ENCODE measurements around the gene CBLC. TPM values are rescaled to one million over a fixed set of nuclear protein-coding genes. Genes with fewer than 3 reads are reported as not detected.

CBLC gene
- total RNA-seq, 2 experiments from 2014 or later, result not detected

GRCh38 chr19:44847144-44848035 is 69.7 kb downstream of the CBLC start:
- CTCF ChIA-PET, result interaction anchor here (1.2 kb wide), 1 partner anchor 123 kb away, joined by 4 read pairs; no protein-coding TSS in a partner anchor
- Mint-ChIP-seq H3K9me3 (no peaks in the 10 kb centered on the region), H3K4me1 (ENCODE audit: low read depth) (peaks cover 17% of the 10 kb centered on the region), H3K36me3 (ENCODE audit: low read depth) (no peaks in the 10 kb centered on the region), H3K4me3 (peak overlapping the region; percentile 58), H3K27ac (no peak overlapping the region), H3K27me3 (peaks cover 25% of the 10 kb centered on the region)
- ATAC-seq (no peak), DNase-seq (no peak)
- intact Hi-C loops (cut with micrococcal nuclease), result no loop called here
- POLR2A ChIA-PET, result interaction anchor here (1.0 kb wide), 1 partner anchor 12 kb away, joined by 3 read pairs; no protein-coding TSS in a partner anchor
- no peak for TF ChIP-seq CTCF (IDR thresholded peaks at IDR 0.05)

GRCh38 chr19:44848036-44848811 is 70.5 kb downstream of the CBLC start:
- ChIA-PET CTCF (interaction anchor here (1.2 kb wide), 2 partner anchors 11 to 124 kb away, joined by 3 to 4 read pairs; no protein-coding TSS in a partner anchor), POLR2A (interaction anchor here (1.0 kb wide), 1 partner anchor 11 kb away, joined by 3 read pairs; no protein-coding TSS in a partner anchor)
- Mint-ChIP-seq H3K4me1 (ENCODE audit: low read depth) (peaks cover 17% of the 10 kb centered on the region), H3K9me3 (no peaks in the 10 kb centered on the region), H3K36me3 (ENCODE audit: low read depth) (no peaks in the 10 kb centered on the region), H3K27me3 (peaks cover 25% of the 10 kb centered on the region), H3K27ac (no peak overlapping the region), H3K4me3 (no peak overlapping the region)
- no peak for TF ChIP-seq CTCF (IDR thresholded peaks at IDR 0.05)
- intact Hi-C loops (cut with micrococcal nuclease), result no loop called here
- DNase-seq (peak; percentile 27), ATAC-seq (no peak)

- Mint-ChIP-seq H3K4me3 (no peak overlapping the region), H3K36me3 (ENCODE audit: low read depth) (no peaks in the 10 kb centered on the region), H3K27me3 (peaks cover 25% of the 10 kb centered on the region), H3K27ac (no peak overlapping the region), H3K4me1 (ENCODE audit: low read depth) (peaks cover 17% of the 10 kb centered on the region), H3K9me3 (no peaks in the 10 kb centered on the region)
- no peak for DNase-seq
- ChIA-PET CTCF (interaction anchor here (1.2 kb wide), 2 partner anchors 11 to 126 kb away, joined by 3 to 4 read pairs; no protein-coding TSS in a partner anchor), POLR2A (interaction anchor here (1.0 kb wide), 1 partner anchor 10 kb away, joined by 3 read pairs; no protein-coding TSS in a partner anchor)
- ATAC-seq, result no peak
- TF ChIP-seq CTCF (IDR thresholded peaks at IDR 0.05), result no peak
- intact Hi-C loops (cut with micrococcal nuclease), result no loop called here
Measured at GRCh38 chr19:44848812-44849447, 71.2 kb downstream of the CBLC start.

Small RNAs within 50 kb of the gene (microRNA-seq; reads per million reads assigned to microRNA genes)
- gene MIR8085 (ENCODE audit: borderline microRNAs expressed, borderline replicate concordance), result not detected

Other genes starting within 250 kb of the CBLC start
- gene CEACAM20, start 248.2 kb upstream of the CBLC start, total RNA-seq, result not detected
- not detected for gene IGSF23, start 164.3 kb upstream of the CBLC start, total RNA-seq
- 1 to 10 TPM; 7.4 to 8.3 TPM for gene PVR, start 134.0 kb upstream of the CBLC start, total RNA-seq
- 1 to 10 TPM in 1 of 2 experiments, under 1 TPM in 1; 0.63 to 1.3 TPM for gene CEACAM19, start 106.4 kb upstream of the CBLC start, total RNA-seq
- not detected for gene CEACAM16, start 78.7 kb upstream of the CBLC start, total RNA-seq
- gene BCL3, start 29.2 kb upstream of the CBLC start, total RNA-seq, result 10 to 100 TPM; 22.8 to 27.7 TPM
- not detected for gene BCAM, start 31.2 kb downstream of the CBLC start, total RNA-seq
- gene NECTIN2, start 68.4 kb downstream of the CBLC start, total RNA-seq, result under 1 TPM; 0.36 to 0.65 TPM
- 100 to 1,000 TPM; 134 to 138 TPM for gene TOMM40, start 113.4 kb downstream of the CBLC start, total RNA-seq
- gene APOE, start 127.9 kb downstream of the CBLC start, total RNA-seq, result 1 to 10 TPM in 1 of 2 experiments, under 1 TPM in 1; 0.87 to 1.2 TPM
- 1 to 10 TPM; 2.5 to 3.6 TPM for gene APOC1, start 136.7 kb downstream of the CBLC start, total RNA-seq
- gene APOC4, start 164.3 kb downstream of the CBLC start, total RNA-seq, result not detected
- gene APOC2, start 168.2 kb downstream of the CBLC start, total RNA-seq, result not detected
- 10 to 100 TPM; 38.6 to 39.8 TPM for gene CLPTM1, start 177.5 kb downstream of the CBLC start, total RNA-seq
- 10 to 100 TPM; 37.6 to 37.9 TPM for gene RELB, start 223.6 kb downstream of the CBLC start, total RNA-seq